Endothelial cell (in vitro differentiated cells): Measurements from ENCODE around the gene DLX4. TPM values are rescaled to one million over a fixed set of nuclear protein-coding genes. Genes with fewer than 3 reads are reported as not detected.

Experiments
- DNase-seq: peaks from one replicate; pipeline ENCODE4 v3.0.0; 2021; ENCODE audit warnings: low spot score
- H3K27ac Mint-ChIP-seq: one replicate; pipeline ENCODE4 v1.8.0; 2021; ENCODE audit warnings: mixed read lengths, inconsistent platforms; ENCODE audit not compliant: unreplicated experiment
- H3K27me3 Mint-ChIP-seq: one replicate; pipeline ENCODE4 v1.8.0; 2021; ENCODE audit warnings: mild to moderate bottlenecking, moderate library complexity, mixed read lengths, inconsistent platforms; ENCODE audit not compliant: unreplicated experiment
- H3K36me3 Mint-ChIP-seq: one replicate; pipeline ENCODE4 v1.8.0; 2021; ENCODE audit warnings: mild to moderate bottlenecking, low read depth, mixed read lengths, inconsistent platforms; ENCODE audit not compliant: unreplicated experiment
- H3K4me1 Mint-ChIP-seq: one replicate; pipeline ENCODE4 v1.8.0; 2021; ENCODE audit warnings: mild to moderate bottlenecking, mixed read lengths, inconsistent platforms; ENCODE audit not compliant: unreplicated experiment
- H3K4me3 Mint-ChIP-seq: one replicate; pipeline ENCODE4 v1.8.0; 2021; ENCODE audit warnings: mild to moderate bottlenecking, mixed read lengths, inconsistent platforms; ENCODE audit not compliant: unreplicated experiment
- H3K9me3 Mint-ChIP-seq: one replicate; pipeline ENCODE4 v1.8.0; 2021; ENCODE audit warnings: mixed read lengths, inconsistent platforms; ENCODE audit not compliant: unreplicated experiment
- CTCF ChIP-seq: fragments of 200-600 bp; sonication (generic); IDR thresholded peaks from one replicate; pipeline ENCODE4 v1.5.0; 2021; ENCODE audit warnings: antibody characterized with exemption; ENCODE audit not compliant: unreplicated experiment
- total RNA-seq: library from RNA; stranded (reverse); fragmentation: NEBNext Ultra II Directional; extraction: Animal tissue kit (Norgen Biotek cat#: 25700); gene quantifications from one replicate; pipeline ENCODE4 v1.2.1, GENCODE V29; 2021; ENCODE audit not compliant: unreplicated experiment

The DLX4 gene
- total RNA-seq, 1 donor from 2014 or later = 0.36 TPM

GRCh38 chr17:49979748-49980479 is 10.9 kb downstream of the DLX4 start:
- Mint-ChIP-seq H3K27ac (no peak overlapping the region), H3K4me3 (no peak overlapping the region), H3K9me3 (no peaks in the 10 kb centered on the region), H3K4me1 (peaks cover 4% of the 10 kb centered on the region), H3K27me3 (peaks cover 18% of the 10 kb centered on the region), H3K36me3 (no peaks in the 10 kb centered on the region)
- no peak for DNase-seq
- no peak for TF ChIP-seq CTCF

GRCh38 chr17:49980703-49981197 is 11.8 kb downstream of the DLX4 start:
- no peaks in the 10 kb centered on the region for H3K9me3 Mint-ChIP-seq
- no peak overlapping the region for H3K4me3 Mint-ChIP-seq
- no peaks in the 10 kb centered on the region for H3K36me3 Mint-ChIP-seq
- H3K4me1 Mint-ChIP-seq = peaks cover 4% of the 10 kb centered on the region
- TF ChIP-seq CTCF = no peak
- DNase-seq = no peak
- peaks cover 18% of the 10 kb centered on the region for H3K27me3 Mint-ChIP-seq
- no peak overlapping the region for H3K27ac Mint-ChIP-seq

GRCh38 chr17:49984283-49984682 is 15.3 kb downstream of the DLX4 start:
- Mint-ChIP-seq H3K4me3 (no peak overlapping the region), H3K4me1 (peaks cover 2% of the 10 kb centered on the region), H3K27me3 (peaks cover 20% of the 10 kb centered on the region), H3K36me3 (peaks cover 3% of the 10 kb centered on the region), H3K27ac (no peak overlapping the region), H3K9me3 (no peaks in the 10 kb centered on the region)
- no peak for DNase-seq
- no peak for TF ChIP-seq CTCF

GRCh38 chr17:49984776-49985175 is 15.8 kb downstream of the DLX4 start:
- peaks cover 18% of the 10 kb centered on the region for H3K27me3 Mint-ChIP-seq
- no peak for DNase-seq
- no peaks in the 10 kb centered on the region for H3K9me3 Mint-ChIP-seq
- H3K27ac Mint-ChIP-seq = no peak overlapping the region
- H3K36me3 Mint-ChIP-seq = peaks cover 3% of the 10 kb centered on the region
- H3K4me1 Mint-ChIP-seq = peaks cover 2% of the 10 kb centered on the region
- TF ChIP-seq CTCF = no peak
- no peak overlapping the region for H3K4me3 Mint-ChIP-seq

- no peak for DNase-seq
Measured at GRCh38 chr17:49985310-49985990, 16.5 kb downstream of the DLX4 start.

More at GRCh38 chr17:49985310-49985990, 16.5 kb downstream of the DLX4 start:
- H3K27me3 Mint-ChIP-seq = peaks cover 18% of the 10 kb centered on the region
- H3K4me3 Mint-ChIP-seq = no peak overlapping the region
- peaks cover 2% of the 10 kb centered on the region for H3K4me1 Mint-ChIP-seq
- no peak overlapping the region for H3K27ac Mint-ChIP-seq
- peaks cover 3% of the 10 kb centered on the region for H3K36me3 Mint-ChIP-seq
- no peaks in the 10 kb centered on the region for H3K9me3 Mint-ChIP-seq
- no peak for TF ChIP-seq CTCF
